NCI-H187 treated with DMSO at 0.1 percent for 48 hours (cell line): ENCODE measurements around the gene RAD18.

Source experiments
- DNase-seq: peaks from one replicate; lab custom pipeline; 2025; lab: John Stamatoyannopoulos, UW

RAD18 gene

GRCh38 chr3:8835385-8835784 lies 127.9 kb downstream of the RAD18 start:
- no peak for DNase-seq

DNA sequence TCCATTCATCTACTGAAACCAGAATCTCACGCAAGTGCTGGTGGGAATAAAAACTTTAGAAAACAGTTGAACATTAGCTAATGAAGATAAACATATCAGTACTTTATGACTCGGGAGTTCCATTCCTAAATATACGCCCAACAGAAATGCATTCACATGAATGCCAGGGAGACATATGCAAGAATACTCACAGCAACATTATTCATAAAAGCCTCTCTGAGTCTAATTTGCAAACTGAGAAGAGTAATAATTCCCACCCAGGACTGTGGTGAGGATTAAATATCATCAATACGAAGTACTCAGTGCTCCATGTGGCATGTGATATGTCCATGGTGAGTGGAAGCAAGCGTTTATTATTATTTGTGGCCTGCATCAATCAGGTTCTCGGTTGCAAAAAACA lies 128.3 kb downstream of the RAD18 start:
- DNase-seq = no peak

DNA sequence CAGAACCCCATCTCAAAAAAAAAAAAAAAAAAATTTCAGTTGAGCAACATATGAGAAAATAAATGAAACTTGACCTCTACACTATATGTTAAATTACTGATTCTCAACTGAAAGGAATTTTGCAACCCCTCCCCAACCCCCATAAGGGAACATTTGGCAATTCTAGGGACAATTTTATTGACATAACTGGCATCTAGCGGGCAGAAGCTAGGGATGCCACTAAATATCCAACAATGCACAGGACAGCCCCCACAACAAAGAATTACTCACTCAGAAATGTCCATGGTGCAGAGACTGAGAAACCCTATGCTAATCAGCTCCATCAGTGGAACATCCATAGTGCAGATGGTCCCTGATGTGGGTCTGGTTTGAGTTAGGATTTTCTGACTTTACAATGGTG lies 135.6 kb downstream of the RAD18 start:
- DNase-seq = no peak
